Chondrocyte (in vitro differentiated cells): ENCODE measurements around the gene RAD51B. TPM values are rescaled to one million over a fixed set of nuclear protein-coding genes. Genes with fewer than 3 reads are reported as not detected.
A peak's percentile ranks its signal among the peaks of the same experiment; 100 is the strongest.

Source experiments
- DNase-seq: peaks from one replicate; pipeline ENCODE4 v3.0.0; 2021; ENCODE audit warnings: mixed read lengths, low spot score
- H3K27ac Mint-ChIP-seq: one replicate; pipeline ENCODE4 v1.8.0; 2021; ENCODE audit warnings: mild to moderate bottlenecking, moderate library complexity, mixed read lengths; ENCODE audit not compliant: unreplicated experiment
- H3K27me3 Mint-ChIP-seq: 2 replicates; pipeline ENCODE4 v1.8.0; 2021; ENCODE audit warnings: low read depth, mixed read lengths
- H3K36me3 Mint-ChIP-seq: 2 replicates; pipeline ENCODE4 v1.8.0; 2021; ENCODE audit warnings: low read depth, mixed read lengths
- H3K4me1 Mint-ChIP-seq: 2 replicates; pipeline ENCODE4 v1.8.0; 2021; ENCODE audit warnings: low read depth, mild to moderate bottlenecking, mixed read lengths
- H3K4me3 Mint-ChIP-seq: one replicate; pipeline ENCODE4 v1.8.0; 2021; ENCODE audit warnings: mild to moderate bottlenecking, moderate library complexity, mixed read lengths; ENCODE audit not compliant: unreplicated experiment
- H3K9me3 Mint-ChIP-seq: 2 replicates; pipeline ENCODE4 v1.8.0; 2021; ENCODE audit warnings: low read depth, mixed read lengths
- total RNA-seq: library from RNA; stranded (reverse); gene quantifications from 3 replicates; pipeline ENCODE4 v1.2.1, GENCODE V29; 2021
- TF ChIP-seq, protein P1 (sequence below): fragments of 200-600 bp; sonication (generic); IDR thresholded peaks from 2 replicates; pipeline ENCODE4 v1.5.0; 2021; ENCODE audit warnings: antibody characterized with exemption, mild to moderate bottlenecking, moderate library complexity

RAD51B gene
- total RNA-seq, 1 donor from 2014 or later: 8.2 TPM

DNA sequence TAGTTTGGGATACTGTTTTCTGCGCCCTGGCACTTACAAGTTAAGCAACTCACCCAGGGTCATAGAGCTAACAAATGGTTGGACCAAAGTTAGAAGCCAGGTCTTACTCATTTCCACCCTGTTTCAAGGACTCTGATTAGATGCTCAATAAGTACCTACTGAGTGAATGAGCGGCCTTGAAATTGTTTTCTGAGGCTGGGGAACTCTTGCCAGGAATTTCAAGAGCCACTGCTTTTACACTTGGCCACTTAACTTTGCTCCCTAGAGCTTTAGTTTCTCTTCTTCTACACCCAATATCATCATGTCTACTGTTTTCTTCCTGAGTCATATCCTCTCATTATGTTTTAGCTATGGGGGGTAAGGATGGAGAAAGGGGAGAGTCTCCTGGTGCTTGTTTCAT lies 541.7 kb downstream of the RAD51B start:
- Mint-ChIP-seq H3K27ac (peak overlapping the region; percentile 37), H3K36me3 (no peaks in the 10 kb centered on the region), H3K9me3 (no peaks in the 10 kb centered on the region), H3K4me3 (no peak overlapping the region), H3K4me1 (peaks cover 54% of the 10 kb centered on the region), H3K27me3 (no peaks in the 10 kb centered on the region)
- TF ChIP-seq, protein P1, sequence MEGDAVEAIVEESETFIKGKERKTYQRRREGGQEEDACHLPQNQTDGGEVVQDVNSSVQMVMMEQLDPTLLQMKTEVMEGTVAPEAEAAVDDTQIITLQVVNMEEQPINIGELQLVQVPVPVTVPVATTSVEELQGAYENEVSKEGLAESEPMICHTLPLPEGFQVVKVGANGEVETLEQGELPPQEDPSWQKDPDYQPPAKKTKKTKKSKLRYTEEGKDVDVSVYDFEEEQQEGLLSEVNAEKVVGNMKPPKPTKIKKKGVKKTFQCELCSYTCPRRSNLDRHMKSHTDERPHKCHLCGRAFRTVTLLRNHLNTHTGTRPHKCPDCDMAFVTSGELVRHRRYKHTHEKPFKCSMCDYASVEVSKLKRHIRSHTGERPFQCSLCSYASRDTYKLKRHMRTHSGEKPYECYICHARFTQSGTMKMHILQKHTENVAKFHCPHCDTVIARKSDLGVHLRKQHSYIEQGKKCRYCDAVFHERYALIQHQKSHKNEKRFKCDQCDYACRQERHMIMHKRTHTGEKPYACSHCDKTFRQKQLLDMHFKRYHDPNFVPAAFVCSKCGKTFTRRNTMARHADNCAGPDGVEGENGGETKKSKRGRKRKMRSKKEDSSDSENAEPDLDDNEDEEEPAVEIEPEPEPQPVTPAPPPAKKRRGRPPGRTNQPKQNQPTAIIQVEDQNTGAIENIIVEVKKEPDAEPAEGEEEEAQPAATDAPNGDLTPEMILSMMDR: no peak
- DNase-seq: no peak

DNA sequence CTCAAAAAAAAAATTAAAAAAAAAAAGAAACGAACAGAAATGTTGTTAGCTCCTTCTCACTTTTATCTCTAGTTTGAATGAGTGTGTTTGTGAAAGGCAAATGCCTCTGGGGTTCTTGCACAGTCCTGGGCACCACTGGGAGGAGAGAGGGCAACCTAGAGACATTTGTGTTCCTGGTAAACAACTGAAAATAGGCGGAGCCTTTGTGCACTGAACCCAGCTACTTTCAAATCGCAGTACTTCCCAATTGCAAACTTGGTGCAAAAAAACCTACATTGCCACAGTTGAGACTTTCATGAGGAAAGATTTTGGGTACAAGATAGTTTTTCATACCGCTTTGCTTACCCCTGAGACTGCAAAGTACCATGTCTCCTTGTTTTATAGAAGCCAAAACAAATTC lies 543.3 kb downstream of the RAD51B start:
- H3K27ac Mint-ChIP-seq: no peak overlapping the region
- H3K27me3 Mint-ChIP-seq: no peaks in the 10 kb centered on the region
- peaks cover 63% of the 10 kb centered on the region for H3K4me1 Mint-ChIP-seq
- no peaks in the 10 kb centered on the region for H3K36me3 Mint-ChIP-seq
- TF ChIP-seq, protein P1: no peak
- no peaks in the 10 kb centered on the region for H3K9me3 Mint-ChIP-seq
- H3K4me3 Mint-ChIP-seq: no peak overlapping the region
- no peak for DNase-seq

DNA sequence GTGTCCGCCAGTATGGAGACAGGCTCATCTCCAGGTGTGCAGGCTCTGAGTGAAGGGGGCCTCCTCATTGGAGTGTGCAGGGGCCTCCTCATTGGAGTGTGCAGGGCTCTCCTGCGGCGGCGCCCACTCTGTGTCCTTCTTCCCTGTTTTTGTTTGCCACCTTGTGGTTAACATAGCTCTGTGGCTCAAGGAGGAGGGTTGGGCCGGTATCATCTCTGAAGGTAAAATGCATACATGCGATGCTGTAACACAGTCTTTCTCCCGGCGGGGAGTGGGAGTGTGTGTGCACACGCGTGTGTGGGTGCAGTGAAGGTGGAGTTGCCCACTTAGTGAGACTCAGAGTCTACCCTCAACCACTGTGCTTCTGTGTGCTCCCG lies 543.9 kb downstream of the RAD51B start:
- H3K27me3 Mint-ChIP-seq: no peaks in the 10 kb centered on the region
- H3K36me3 Mint-ChIP-seq: no peaks in the 10 kb centered on the region
- H3K4me3 Mint-ChIP-seq: no peak overlapping the region
- peaks cover 63% of the 10 kb centered on the region for H3K4me1 Mint-ChIP-seq
- H3K9me3 Mint-ChIP-seq: no peaks in the 10 kb centered on the region
- DNase-seq: no peak
- H3K27ac Mint-ChIP-seq: peak overlapping the region; percentile 98
- TF ChIP-seq, protein P1: peak; percentile 50

DNA sequence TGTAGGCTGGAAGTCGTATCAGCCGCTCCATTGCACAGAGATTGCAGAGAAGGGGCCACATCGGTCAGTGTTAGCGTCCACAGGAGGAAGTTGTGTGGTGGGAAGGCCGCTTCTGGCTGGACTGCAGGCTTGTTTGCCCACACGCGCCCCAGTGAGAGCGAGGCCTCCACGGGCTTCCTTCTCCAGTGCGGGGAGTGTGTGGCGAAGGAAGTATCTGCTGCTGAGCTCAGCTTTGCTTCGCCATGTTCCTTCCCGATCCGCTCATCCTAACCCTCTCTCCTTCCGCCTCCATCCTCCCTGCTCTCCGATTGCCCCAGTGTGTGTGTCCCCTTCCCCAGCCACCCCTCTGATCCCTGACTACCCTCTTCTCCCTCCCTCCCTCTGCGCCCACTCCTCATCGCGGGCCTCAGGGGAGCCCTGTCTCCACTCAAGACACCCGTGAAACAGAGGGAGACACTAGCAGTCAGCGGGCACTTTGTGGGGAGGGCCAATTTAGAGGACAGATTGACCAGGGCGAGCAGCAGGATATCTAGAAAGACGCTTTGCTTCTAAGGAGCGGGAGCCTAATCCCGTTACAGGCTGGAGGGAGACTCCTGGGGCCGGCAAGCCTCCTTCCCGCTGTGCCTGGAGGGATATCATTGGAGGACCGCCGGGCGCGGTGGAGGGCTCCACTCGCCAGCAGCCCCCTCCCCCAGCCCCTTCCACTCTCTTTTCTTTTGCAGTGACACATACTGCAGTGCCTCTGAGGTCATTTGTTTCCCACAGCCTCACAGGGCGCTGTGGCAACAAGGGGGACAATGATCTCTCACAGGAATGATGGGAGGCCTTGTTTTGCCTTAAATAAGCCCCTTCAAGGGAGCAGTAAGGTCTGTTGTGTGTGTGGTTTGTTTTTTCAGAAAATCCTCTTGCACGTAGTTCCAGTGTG lies 544.5 kb downstream of the RAD51B start:
- Mint-ChIP-seq H3K9me3 (no peaks in the 10 kb centered on the region), H3K4me1 (peaks cover 61% of the 10 kb centered on the region), H3K27ac (peak overlapping the region; percentile 98), H3K36me3 (no peaks in the 10 kb centered on the region), H3K4me3 (peak overlapping the region; percentile 44), H3K27me3 (no peaks in the 10 kb centered on the region)
- peak; percentile 84 for DNase-seq
- TF ChIP-seq, protein P1: no peak

DNA sequence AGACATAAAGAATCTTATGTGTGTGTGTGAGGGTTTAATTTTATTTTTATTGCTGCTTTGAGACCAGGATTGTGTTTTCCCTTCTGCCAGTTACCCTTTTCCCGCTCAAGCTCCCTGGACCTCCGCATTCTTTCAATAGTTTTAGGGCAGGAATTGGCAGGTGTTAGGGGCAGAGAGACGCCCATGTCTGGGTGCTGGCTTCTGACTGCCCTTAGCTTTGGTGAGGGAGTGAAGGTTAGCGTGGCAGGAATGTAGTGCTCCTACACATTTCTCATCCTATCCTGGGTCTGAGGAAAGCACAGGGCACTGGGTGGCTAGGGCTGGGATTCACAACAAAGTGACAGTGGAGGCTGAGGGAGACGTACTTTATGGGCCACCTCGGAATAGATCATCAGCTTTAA lies 545.2 kb downstream of the RAD51B start:
- TF ChIP-seq, protein P1: no peak
- peak overlapping the region; percentile 98 for H3K27ac Mint-ChIP-seq
- peak overlapping the region; percentile 44 for H3K4me3 Mint-ChIP-seq
- peaks cover 57% of the 10 kb centered on the region for H3K4me1 Mint-ChIP-seq
- no peaks in the 10 kb centered on the region for H3K27me3 Mint-ChIP-seq
- no peaks in the 10 kb centered on the region for H3K36me3 Mint-ChIP-seq
- DNase-seq: no peak
- H3K9me3 Mint-ChIP-seq: no peaks in the 10 kb centered on the region
